ENCODE measurements around the gene SLC18A3. TPM values are rescaled to one million over a fixed set of nuclear protein-coding genes. Genes with fewer than 3 reads are reported as not detected.
A peak's percentile ranks its signal among the peaks of the same experiment; 100 is the strongest.

SLC18A3 gene
- polyA plus RNA-seq, 1 of the 3 experiments (the other 2 are of a cell fraction): 1.7 TPM

DNA sequence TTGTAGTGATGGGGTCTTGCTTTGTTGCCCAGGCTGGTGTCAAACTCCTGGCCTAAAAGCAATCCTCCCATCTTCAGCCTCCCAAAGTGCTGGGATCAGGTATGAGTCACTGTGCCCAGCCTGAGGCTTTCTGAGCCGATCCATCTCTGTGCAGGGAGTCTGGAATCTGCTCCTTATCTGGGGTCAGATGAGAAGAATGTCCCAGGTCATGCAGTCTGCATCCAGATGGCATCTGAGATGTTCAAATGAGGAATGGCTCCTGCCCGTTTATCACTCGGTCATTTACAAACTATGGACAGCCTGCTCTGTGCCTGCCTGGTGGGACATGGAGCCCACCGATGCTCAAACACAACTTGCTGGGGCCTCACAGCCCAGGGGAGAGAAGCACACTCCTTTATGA lies 11.1 kb upstream of the SLC18A3 start:
- H3K9ac ChIP-seq: no peak overlapping the region

DNA sequence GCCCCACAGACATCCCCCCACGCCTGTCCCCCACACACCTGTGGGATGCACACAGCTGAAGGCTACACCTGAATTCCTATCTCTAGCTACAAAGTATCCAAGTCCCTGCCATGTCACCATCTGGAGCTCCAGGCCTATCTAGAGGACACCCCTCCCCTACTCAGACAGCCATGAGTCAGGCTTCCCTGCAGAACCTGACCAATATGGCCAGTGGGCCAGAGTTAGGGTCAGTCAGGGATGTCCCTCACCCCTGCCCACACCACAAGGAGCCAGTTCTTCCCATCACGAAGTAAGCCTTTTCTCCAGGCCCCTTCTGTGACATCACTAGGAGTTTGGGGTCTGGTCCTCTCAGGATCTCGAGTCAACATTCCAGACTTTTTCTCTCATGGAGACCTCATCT lies 10.6 kb upstream of the SLC18A3 start:
- 41% methylated on average over 3 of the region's 3 CpGs for WGBS (ENCODE audit: low lambda C conversion rate)

More for the DNA sequence above, 11.1 kb upstream of the SLC18A3 start:
- TF ChIP-seq TCF12 (IDR thresholded peaks at IDR 0.05) (peak; percentile 31; the same call in 1 of the 2 replicates), FOSL2 (IDR thresholded peaks at IDR 0.05; ENCODE audit: borderline replicate concordance, low read depth) (0 out of 2 replicates have a peak, but pooled peaks have one; percentile 16), GABPA (IDR thresholded peaks at IDR 0.05; ENCODE audit: low read depth) (no peak)
- TF ChIP-seq, protein P1, sequence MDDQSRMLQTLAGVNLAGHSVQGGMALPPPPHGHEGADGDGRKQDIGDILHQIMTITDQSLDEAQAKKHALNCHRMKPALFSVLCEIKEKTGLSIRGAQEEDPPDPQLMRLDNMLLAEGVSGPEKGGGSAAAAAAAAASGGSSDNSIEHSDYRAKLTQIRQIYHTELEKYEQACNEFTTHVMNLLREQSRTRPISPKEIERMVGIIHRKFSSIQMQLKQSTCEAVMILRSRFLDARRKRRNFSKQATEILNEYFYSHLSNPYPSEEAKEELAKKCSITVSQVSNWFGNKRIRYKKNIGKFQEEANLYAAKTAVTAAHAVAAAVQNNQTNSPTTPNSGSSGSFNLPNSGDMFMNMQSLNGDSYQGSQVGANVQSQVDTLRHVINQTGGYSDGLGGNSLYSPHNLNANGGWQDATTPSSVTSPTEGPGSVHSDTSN (IDR thresholded peaks at IDR 0.05): peak; percentile 22; the same call in 1 of the 2 replicates
- H3K9me2 ChIP-seq: no peaks in the 10 kb centered on the region
- DNase-seq: no peak
- H4K20me1 ChIP-seq (ENCODE audit: insufficient read depth): no peaks in the 10 kb centered on the region
- H3K36me3 ChIP-seq (replicated peaks in 1 of 2; ENCODE audit: control insufficient read depth in 1 of 2, insufficient read depth in 2 of 2, low read length in 1 of 2): no peaks in the 10 kb centered on the region
- H3K79me2 ChIP-seq (ENCODE audit: insufficient read depth): no peaks in the 10 kb centered on the region
- ChIA-PET POLR2A (no interaction called here), CTCF (no interaction called here)
- no peaks in the 10 kb centered on the region for H3K27me3 ChIP-seq (ENCODE audit: insufficient read depth)
- H3F3A ChIP-seq (replicated peaks; ENCODE audit: insufficient read depth): no peaks in the 10 kb centered on the region
- whole genome bisulfite sequencing (ENCODE audit: low lambda C conversion rate): 50% methylated on average over 4 of the region's 4 CpGs
- no peak overlapping the region for H3K27ac ChIP-seq (ENCODE audit: low read depth in 2 of 2, low read length in 1 of 2)
- no peak overlapping the region for H3K4me2 ChIP-seq
- H2AFZ ChIP-seq (ENCODE audit: low read depth): no peak overlapping the region
- H3K9me3 ChIP-seq: no peaks in the 10 kb centered on the region
- H3K4me1 ChIP-seq (ENCODE audit: control insufficient read depth in 1 of 2, insufficient read depth in 2 of 2, low read depth in 1 of 2, low read length in 1 of 2): peaks cover 0 to 16% of the 10 kb centered on the region in 2 experiments; a peak in 1 of 4 replicates
- no peak overlapping the region for H3K4me3 ChIP-seq (ENCODE audit: low read depth in 2 of 2, low read length in 1 of 2)

More for the DNA sequence above, 10.6 kb upstream of the SLC18A3 start:
- POLR2A ChIA-PET: no interaction called here
- no peak overlapping the region for H2AFZ ChIP-seq (ENCODE audit: low read depth)
- no peak overlapping the region for H3K4me3 ChIP-seq (ENCODE audit: low read depth in 2 of 2, low read length in 1 of 2)
- no peaks in the 10 kb centered on the region for H3K9me3 ChIP-seq
- TF ChIP-seq TCF12 (IDR thresholded peaks at IDR 0.05): no peak
- no peak for TF ChIP-seq EZH2phosphoT487 (IDR thresholded peaks at IDR 0.05; ENCODE audit: borderline replicate concordance, low read depth)
- TF ChIP-seq FOXJ3 (CRISPR knock-in tag; IDR thresholded peaks at IDR 0.05): no peak
- TF ChIP-seq TAF1 (IDR thresholded peaks at IDR 0.05; ENCODE audit: borderline replicate concordance, low read depth, low read length): no peak
- no peak for TF ChIP-seq RFX5 (IDR thresholded peaks at IDR 0.05; ENCODE audit: low read length)
- TF ChIP-seq CHD2 (IDR thresholded peaks at IDR 0.05; ENCODE audit: low read length, partially characterized antibody): no peak
- TF ChIP-seq, protein P2, sequence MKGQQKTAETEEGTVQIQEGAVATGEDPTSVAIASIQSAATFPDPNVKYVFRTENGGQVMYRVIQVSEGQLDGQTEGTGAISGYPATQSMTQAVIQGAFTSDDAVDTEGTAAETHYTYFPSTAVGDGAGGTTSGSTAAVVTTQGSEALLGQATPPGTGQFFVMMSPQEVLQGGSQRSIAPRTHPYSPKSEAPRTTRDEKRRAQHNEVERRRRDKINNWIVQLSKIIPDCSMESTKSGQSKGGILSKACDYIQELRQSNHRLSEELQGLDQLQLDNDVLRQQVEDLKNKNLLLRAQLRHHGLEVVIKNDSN (IDR thresholded peaks at IDR 0.05; ENCODE audit: borderline replicate concordance, low read depth): no peak
- TF ChIP-seq POLR2AphosphoS5 (IDR thresholded peaks at IDR 0.05; ENCODE audit: low read depth, low read length): no peak
- TF ChIP-seq EP300 (IDR thresholded peaks at IDR 0.05; ENCODE audit: borderline replicate concordance in 1 of 2, low read depth in 1 of 2, low read length in 1 of 2): no peak
- TF ChIP-seq, protein P3, sequence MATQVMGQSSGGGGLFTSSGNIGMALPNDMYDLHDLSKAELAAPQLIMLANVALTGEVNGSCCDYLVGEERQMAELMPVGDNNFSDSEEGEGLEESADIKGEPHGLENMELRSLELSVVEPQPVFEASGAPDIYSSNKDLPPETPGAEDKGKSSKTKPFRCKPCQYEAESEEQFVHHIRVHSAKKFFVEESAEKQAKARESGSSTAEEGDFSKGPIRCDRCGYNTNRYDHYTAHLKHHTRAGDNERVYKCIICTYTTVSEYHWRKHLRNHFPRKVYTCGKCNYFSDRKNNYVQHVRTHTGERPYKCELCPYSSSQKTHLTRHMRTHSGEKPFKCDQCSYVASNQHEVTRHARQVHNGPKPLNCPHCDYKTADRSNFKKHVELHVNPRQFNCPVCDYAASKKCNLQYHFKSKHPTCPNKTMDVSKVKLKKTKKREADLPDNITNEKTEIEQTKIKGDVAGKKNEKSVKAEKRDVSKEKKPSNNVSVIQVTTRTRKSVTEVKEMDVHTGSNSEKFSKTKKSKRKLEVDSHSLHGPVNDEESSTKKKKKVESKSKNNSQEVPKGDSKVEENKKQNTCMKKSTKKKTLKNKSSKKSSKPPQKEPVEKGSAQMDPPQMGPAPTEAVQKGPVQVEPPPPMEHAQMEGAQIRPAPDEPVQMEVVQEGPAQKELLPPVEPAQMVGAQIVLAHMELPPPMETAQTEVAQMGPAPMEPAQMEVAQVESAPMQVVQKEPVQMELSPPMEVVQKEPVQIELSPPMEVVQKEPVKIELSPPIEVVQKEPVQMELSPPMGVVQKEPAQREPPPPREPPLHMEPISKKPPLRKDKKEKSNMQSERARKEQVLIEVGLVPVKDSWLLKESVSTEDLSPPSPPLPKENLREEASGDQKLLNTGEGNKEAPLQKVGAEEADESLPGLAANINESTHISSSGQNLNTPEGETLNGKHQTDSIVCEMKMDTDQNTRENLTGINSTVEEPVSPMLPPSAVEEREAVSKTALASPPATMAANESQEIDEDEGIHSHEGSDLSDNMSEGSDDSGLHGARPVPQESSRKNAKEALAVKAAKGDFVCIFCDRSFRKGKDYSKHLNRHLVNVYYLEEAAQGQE (IDR thresholded peaks at IDR 0.05; ENCODE audit: low read depth, low read length): no peak
- TF ChIP-seq MXI1 (IDR thresholded peaks at IDR 0.05; ENCODE audit: low read depth, low read length): no peak
- no peak for TF ChIP-seq GABPA (IDR thresholded peaks at IDR 0.05; ENCODE audit: low read depth)
- TF ChIP-seq, protein P4, sequence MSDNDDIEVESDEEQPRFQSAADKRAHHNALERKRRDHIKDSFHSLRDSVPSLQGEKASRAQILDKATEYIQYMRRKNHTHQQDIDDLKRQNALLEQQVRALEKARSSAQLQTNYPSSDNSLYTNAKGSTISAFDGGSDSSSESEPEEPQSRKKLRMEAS (IDR thresholded peaks at IDR 0.05; ENCODE audit: low read depth): no peak
- TF ChIP-seq FOSL2 (IDR thresholded peaks at IDR 0.05; ENCODE audit: borderline replicate concordance, low read depth): no peak
- TF ChIP-seq GATA2 (CRISPR knock-in tag; IDR thresholded peaks at IDR 0.05): no peak
- no peak for TF ChIP-seq RAD21 (IDR thresholded peaks at IDR 0.05; ENCODE audit: low read length)
- no peak for TF ChIP-seq JUND (IDR thresholded peaks at IDR 0.05)
- TF ChIP-seq, protein P1 (IDR thresholded peaks at IDR 0.05): no peak
- CTCF ChIA-PET: interaction anchor here (1.6 kb wide), 1 partner anchor 9 kb away, joined by 5 read pairs; no protein-coding TSS in a partner anchor
- H4K20me1 ChIP-seq (ENCODE audit: insufficient read depth): no peaks in the 10 kb centered on the region
- H3K79me2 ChIP-seq (ENCODE audit: insufficient read depth): no peaks in the 10 kb centered on the region
- peaks cover 0 to 16% of the 10 kb centered on the region in 2 experiments; a peak in 1 of 4 replicates for H3K4me1 ChIP-seq (ENCODE audit: control insufficient read depth in 1 of 2, insufficient read depth in 2 of 2, low read depth in 1 of 2, low read length in 1 of 2)
- H3K27me3 ChIP-seq (ENCODE audit: insufficient read depth): no peaks in the 10 kb centered on the region
- H3K36me3 ChIP-seq (replicated peaks in 1 of 2; ENCODE audit: control insufficient read depth in 1 of 2, insufficient read depth in 2 of 2, low read length in 1 of 2): no peaks in the 10 kb centered on the region
- no peaks in the 10 kb centered on the region for H3F3A ChIP-seq (replicated peaks; ENCODE audit: insufficient read depth)
- H3K27ac ChIP-seq (ENCODE audit: low read depth in 2 of 2, low read length in 1 of 2): no peak overlapping the region
- no peaks in the 10 kb centered on the region for H3K9me2 ChIP-seq
- DNase-seq: no peak
- no peak overlapping the region for H3K9ac ChIP-seq
- H3K4me2 ChIP-seq: no peak overlapping the region
